ENCODE data around the gene DLGAP4. TPM values are rescaled to one million over a fixed set of nuclear protein-coding genes. Genes with fewer than 3 reads are reported as not detected.

DLGAP4 gene
- total and polyA plus RNA-seq, 9 of the 15 experiments (the other 6 are each of a cell fraction or from before 2014, with no cell fraction given): 0.31 to 34.1 (median 4.5) TPM

GRCh38 chr20:36541227-36541767 is 235.2 kb downstream of the DLGAP4 start, which contains the start of gene MYL9 (continued):
- TF ChIP-seq PTRF (tag; IDR thresholded peaks at IDR 0.05) (no peak), CBX3 (IDR thresholded peaks at IDR 0.05; ENCODE audit: borderline replicate concordance in 1 of 2, low read length in 2 of 2) (no peak), HDAC3 (IDR thresholded peaks at IDR 0.05; ENCODE audit: borderline replicate concordance, partially characterized antibody) (no peak), ZEB2 (IDR thresholded peaks at IDR 0.05) (no peak), ZNF707 (CRISPR knock-in tag; conservative IDR thresholded peaks at IDR 0.05) (no peak), SMARCA4 (IDR thresholded peaks at IDR 0.05) (no peak), SIX5 (IDR thresholded peaks at IDR 0.05; ENCODE audit: borderline replicate concordance in 1 of 2, insufficient read depth in 1 of 2, low read depth in 1 of 2, low read length in 2 of 2) (no peak), MTF1 (CRISPR knock-in tag; IDR thresholded peaks at IDR 0.05; ENCODE audit: borderline replicate concordance) (no peak), VEZF1 (CRISPR knock-in tag; IDR thresholded peaks at IDR 0.05) (peak; percentile 96), ZNF778 (CRISPR knock-in tag; IDR thresholded peaks at IDR 0.05) (no peak), YY1 (IDR thresholded peaks at IDR 0.05; ENCODE audit: borderline replicate concordance in 1 of 3, control insufficient read depth in 1 of 3, extremely low read depth in 1 of 3, insufficient read depth in 3 of 3, insufficient read length in 1 of 3, insufficient replicate concordance in 2 of 3, low read depth in 1 of 3, low read length in 2 of 3) (no peak), PRDM10 (IDR thresholded peaks at IDR 0.05; ENCODE audit: partially characterized antibody) (peak; percentile 3), STAT5A (IDR thresholded peaks at IDR 0.05; ENCODE audit: borderline replicate concordance, low read length) (no peak), RBM34 (IDR thresholded peaks at IDR 0.05; ENCODE audit: borderline replicate concordance, insufficient read depth, low read length) (no peak), ZNF76 (CRISPR knock-in tag; IDR thresholded peaks at IDR 0.05; ENCODE audit: borderline replicate concordance) (no peak), ZNF75A (CRISPR knock-in tag; IDR thresholded peaks at IDR 0.05) (no peak), NR2F6 (CRISPR knock-in tag; IDR thresholded peaks at IDR 0.05) (no peak), SETDB1 (IDR thresholded peaks at IDR 0.05; ENCODE audit: low read length) (no peak), KHSRP (IDR thresholded peaks at IDR 0.05) (no peak), ETV6 (IDR thresholded peaks at IDR 0.05; ENCODE audit: borderline replicate concordance in 1 of 2, low read depth in 2 of 2, low read length in 1 of 2) (no peak), ETV6 (CRISPR knock-in tag; IDR thresholded peaks at IDR 0.05; ENCODE audit: borderline replicate concordance) (no peak), RBFOX2 (IDR thresholded peaks at IDR 0.05; ENCODE audit: low read depth, low read length) (peak; percentile 56), ADNP (tag; IDR thresholded peaks at IDR 0.05) (no peak), ARHGAP35 (IDR thresholded peaks at IDR 0.05; ENCODE audit: partially characterized antibody) (no peak), ZFPM2 (CRISPR knock-in tag; IDR thresholded peaks at IDR 0.05) (no peak), ZFX (CRISPR knock-in tag; IDR thresholded peaks at IDR 0.05) (peak; percentile 48; the same call in 1 of the 2 replicates)

All from K562 (cell line).